Caco-2 (cell line): ENCODE measurements around the gene IL19. TPM values are rescaled to one million over a fixed set of nuclear protein-coding genes. Genes with fewer than 3 reads are reported as not detected.
A peak's percentile ranks its signal among the peaks of the same experiment; 100 is the strongest.
"Not testable (repeated sequence)": the region's sequence is repeated elsewhere in the genome, so short reads cannot be mapped to it uniquely, and the experiment has no call there.

Experiments used
- BruUV-seq: library from RNA; stranded (reverse); fragments of 400-500 nt; replicated peaks from 2 replicates; lab custom pipeline; 2021; lab: Mats Ljungman, UMichigan
- CTCF ChIA-PET: fragments of 300-600 bp; sonication (Branson Sonifier 250); formaldehyde crosslinking; loops from one replicate; lab custom pipeline; 2022; ENCODE audit warnings: antibody characterized with exemption; lab: Charles Lee
- POLR2A ChIA-PET: fragments of 300-600 bp; sonication (Branson Sonifier 250); formaldehyde crosslinking; loops from one replicate; lab custom pipeline; 2022; ENCODE audit warnings: antibody characterized with exemption; lab: Charles Lee
- DNase-seq, 2 experiments: peaks; one replicate each; pipeline versions ENCODE4 v3.0.0 to v3.0.0-alpha.2; 2020 to 2022
- H3K27me3 ChIP-seq: replicated peaks from 2 replicates; pipeline ENCODE4 v1.6.0; 2011; ENCODE audit warnings: low read length; ENCODE audit not compliant: control insufficient read depth, insufficient read depth
- H3K36me3 ChIP-seq: 2 replicates; pipeline ENCODE4 v1.5.1; 2011; ENCODE audit warnings: low read length; ENCODE audit not compliant: control insufficient read depth, insufficient read depth
- H3K4me1 ChIP-seq: fragments of 250-450 bp; sonication (Bioruptor Pico); 2 replicates; pipeline ENCODE4 v1.5.1; 2020; ENCODE audit warnings: mild to moderate bottlenecking
- H3K4me3 ChIP-seq: 2 replicates; pipeline ENCODE4 v1.5.1; 2011; ENCODE audit warnings: low read depth, mild to moderate bottlenecking, control low read depth, low read length
- H3K9me3 ChIP-seq: fragments of 250-450 bp; sonication (Bioruptor Pico); 2 replicates; pipeline ENCODE4 v1.5.1; 2020; ENCODE audit warnings: mild to moderate bottlenecking, moderate library complexity
- H3K27ac Mint-ChIP-seq: one replicate; pipeline ENCODE4 v1.8.0; 2022; ENCODE audit warnings: mixed read lengths; ENCODE audit not compliant: unreplicated experiment
- H3K27me3 Mint-ChIP-seq: one replicate; pipeline ENCODE4 v1.8.0; 2022; ENCODE audit warnings: mixed read lengths; ENCODE audit not compliant: insufficient read depth, unreplicated experiment
- H3K36me3 Mint-ChIP-seq: one replicate; pipeline ENCODE4 v1.8.0; 2022; ENCODE audit warnings: mild to moderate bottlenecking, mixed read lengths; ENCODE audit not compliant: insufficient read depth, unreplicated experiment
- H3K4me1 Mint-ChIP-seq: one replicate; pipeline ENCODE4 v1.8.0; 2022; ENCODE audit warnings: low read depth, mixed read lengths; ENCODE audit not compliant: unreplicated experiment
- H3K4me3 Mint-ChIP-seq: one replicate; pipeline ENCODE4 v1.8.0; 2022; ENCODE audit warnings: mild to moderate bottlenecking, moderate library complexity, mixed read lengths; ENCODE audit not compliant: unreplicated experiment
- H3K9me3 Mint-ChIP-seq: one replicate; pipeline ENCODE4 v1.8.0; 2022; ENCODE audit warnings: mixed read lengths; ENCODE audit not compliant: unreplicated experiment
- intact Hi-C: fragments of 100-400 bp; cut with micrococcal nuclease; formaldehyde crosslinking; loops from one replicate; pipeline ENCODE4 v1.10.0; 2022; ENCODE audit not compliant: unreplicated experiment
- total RNA-seq: library from RNA; stranded (reverse); gene quantifications from 2 replicates; pipeline ENCODE4 v1.2.3, GENCODE V29; 2022
- TF ChIP-seq, protein P1 (sequence below), 2 experiments: fragments of 200-600 bp in 1 of 2; IDR thresholded peaks; 1 replicate in 1 of 2; 2 replicates in 1 of 2; pipeline versions ENCODE4 v1.5.1 to v1.8.0; 2011 to 2022; ENCODE audit warnings: antibody characterized with exemption in 1 of 2, control low read depth in 1 of 2, inconsistent platforms in 1 of 2, low read depth in 1 of 2, low read length in 1 of 2, mild to moderate bottlenecking in 1 of 2, moderate library complexity in 1 of 2; ENCODE audit not compliant: insufficient read depth in 1 of 2, severe bottlenecking in 1 of 2, unreplicated experiment in 1 of 2

The IL19 gene
- total RNA-seq, 1 experiment from 2014 or later = not detected

DNA sequence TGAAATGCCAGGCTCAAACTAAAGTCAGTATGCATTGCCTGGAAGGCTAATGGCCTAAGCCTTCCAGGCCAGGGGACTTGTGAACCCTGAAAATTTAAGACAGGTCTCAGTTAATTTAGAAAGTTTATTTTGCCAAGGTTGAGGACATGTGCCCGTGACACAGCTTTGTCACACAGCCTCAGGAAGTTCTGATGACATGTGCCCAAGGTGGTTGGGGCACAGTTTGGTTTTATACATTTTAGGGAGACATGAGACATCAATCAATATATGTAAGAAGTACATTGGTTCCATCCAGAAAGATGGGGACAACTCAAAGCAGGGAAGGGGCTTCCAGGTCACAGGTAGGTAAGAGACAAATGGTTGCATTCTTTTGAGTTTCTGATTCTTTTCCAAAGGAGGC is 4.8 kb upstream of the IL19 start:
- BruUV-seq, H3K36me3 Mint-ChIP-seq, H3K27me3 Mint-ChIP-seq, H3K4me3 ChIP-seq, DNase-seq, H3K4me3 Mint-ChIP-seq, H3K27me3 ChIP-seq, H3K36me3 ChIP-seq, H3K9me3 ChIP-seq, H3K9me3 Mint-ChIP-seq: not testable (repeated sequence)
- Mint-ChIP-seq H3K4me1 (peaks cover 19% of the 10 kb centered on the region), H3K27ac (peak overlapping the region; percentile 70)
- POLR2A ChIA-PET = interaction anchor here (0.6 to 1.4 kb wide), 3 partner anchors 10 to 287 kb away, joined by 3 to 13 read pairs (median 4); partner anchors contain the start of gene PFKFB2
- peaks cover 24% of the 10 kb centered on the region for H3K4me1 ChIP-seq
- intact Hi-C loops = loop anchor here (1.0 to 2.0 kb wide), 2 partner anchors 9 to 27 kb away; no protein-coding TSS in a partner anchor
- CTCF ChIA-PET = interaction anchor here (0.6 to 1.6 kb wide), 6 partner anchors 11 to 154 kb away, joined by 3 to 11 read pairs (median 4); partner anchors contain the start of gene EIF2D

DNA sequence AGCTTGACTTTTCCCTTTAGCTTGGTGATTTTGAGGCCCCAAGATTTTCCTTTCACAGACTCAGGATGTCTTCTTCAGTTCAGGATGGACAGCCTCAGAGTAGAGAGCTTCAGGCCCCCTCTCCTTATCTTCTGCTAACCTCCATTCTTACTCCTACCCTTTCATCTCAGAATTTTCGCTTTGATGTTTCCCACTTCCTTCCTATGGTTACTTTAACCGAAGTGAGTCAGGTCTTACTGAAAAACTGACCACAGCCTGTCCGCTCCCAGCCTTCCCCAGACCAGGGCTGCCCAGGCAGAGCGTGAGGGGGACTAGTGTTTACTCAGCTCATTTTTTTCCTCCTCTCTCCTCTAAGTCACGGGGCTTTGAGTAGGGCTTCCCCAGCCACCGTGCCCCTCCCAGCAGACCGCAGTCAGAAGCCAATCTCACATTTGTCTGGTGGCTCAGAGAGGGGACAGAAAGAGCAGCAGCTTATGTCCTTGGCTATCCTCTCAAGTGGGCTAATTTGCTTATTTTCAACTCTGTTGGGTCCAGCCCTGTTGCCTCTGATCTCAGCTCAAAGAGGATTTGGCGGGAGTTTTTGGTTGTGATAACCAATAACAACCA is 4.2 kb upstream of the IL19 start:
- BruUV-seq = no TSS peak
- H3K27me3 ChIP-seq = no peaks in the 10 kb centered on the region
- H3K27me3 Mint-ChIP-seq = no peaks in the 10 kb centered on the region
- no peaks in the 10 kb centered on the region for H3K36me3 Mint-ChIP-seq
- intact Hi-C loops = loop anchor here (1.0 to 2.0 kb wide), 2 partner anchors 8 to 28 kb away; no protein-coding TSS in a partner anchor
- peak overlapping the region; percentile 56 for H3K4me3 Mint-ChIP-seq
- peaks cover 30% of the 10 kb centered on the region for H3K4me1 ChIP-seq
- peak; percentile 65 to 71 for DNase-seq
- peaks cover 25% of the 10 kb centered on the region for H3K4me1 Mint-ChIP-seq
- no peak overlapping the region for H3K4me3 ChIP-seq
- H3K9me3 ChIP-seq = no peaks in the 10 kb centered on the region
- TF ChIP-seq, protein P1, sequence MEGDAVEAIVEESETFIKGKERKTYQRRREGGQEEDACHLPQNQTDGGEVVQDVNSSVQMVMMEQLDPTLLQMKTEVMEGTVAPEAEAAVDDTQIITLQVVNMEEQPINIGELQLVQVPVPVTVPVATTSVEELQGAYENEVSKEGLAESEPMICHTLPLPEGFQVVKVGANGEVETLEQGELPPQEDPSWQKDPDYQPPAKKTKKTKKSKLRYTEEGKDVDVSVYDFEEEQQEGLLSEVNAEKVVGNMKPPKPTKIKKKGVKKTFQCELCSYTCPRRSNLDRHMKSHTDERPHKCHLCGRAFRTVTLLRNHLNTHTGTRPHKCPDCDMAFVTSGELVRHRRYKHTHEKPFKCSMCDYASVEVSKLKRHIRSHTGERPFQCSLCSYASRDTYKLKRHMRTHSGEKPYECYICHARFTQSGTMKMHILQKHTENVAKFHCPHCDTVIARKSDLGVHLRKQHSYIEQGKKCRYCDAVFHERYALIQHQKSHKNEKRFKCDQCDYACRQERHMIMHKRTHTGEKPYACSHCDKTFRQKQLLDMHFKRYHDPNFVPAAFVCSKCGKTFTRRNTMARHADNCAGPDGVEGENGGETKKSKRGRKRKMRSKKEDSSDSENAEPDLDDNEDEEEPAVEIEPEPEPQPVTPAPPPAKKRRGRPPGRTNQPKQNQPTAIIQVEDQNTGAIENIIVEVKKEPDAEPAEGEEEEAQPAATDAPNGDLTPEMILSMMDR (IDR thresholded peaks at IDR 0.05; ENCODE audit: insufficient read depth in 1 of 2, low read depth in 1 of 2, low read length in 1 of 2, severe bottlenecking in 1 of 2, unreplicated experiment in 1 of 2) = no peak
- peaks cover 9% of the 10 kb centered on the region for H3K9me3 Mint-ChIP-seq
- no peaks in the 10 kb centered on the region for H3K36me3 ChIP-seq
- H3K27ac Mint-ChIP-seq = peak overlapping the region; percentile 70
- CTCF ChIA-PET = interaction anchor here (0.6 to 1.6 kb wide), 7 partner anchors 10 to 154 kb away, joined by 3 to 11 read pairs (median 4); partner anchors contain the start of gene EIF2D
- POLR2A ChIA-PET = interaction anchor here (0.8 to 1.4 kb wide), 2 partner anchors 10 to 287 kb away, joined by 4 to 13 read pairs; partner anchors contain the start of gene PFKFB2

DNA sequence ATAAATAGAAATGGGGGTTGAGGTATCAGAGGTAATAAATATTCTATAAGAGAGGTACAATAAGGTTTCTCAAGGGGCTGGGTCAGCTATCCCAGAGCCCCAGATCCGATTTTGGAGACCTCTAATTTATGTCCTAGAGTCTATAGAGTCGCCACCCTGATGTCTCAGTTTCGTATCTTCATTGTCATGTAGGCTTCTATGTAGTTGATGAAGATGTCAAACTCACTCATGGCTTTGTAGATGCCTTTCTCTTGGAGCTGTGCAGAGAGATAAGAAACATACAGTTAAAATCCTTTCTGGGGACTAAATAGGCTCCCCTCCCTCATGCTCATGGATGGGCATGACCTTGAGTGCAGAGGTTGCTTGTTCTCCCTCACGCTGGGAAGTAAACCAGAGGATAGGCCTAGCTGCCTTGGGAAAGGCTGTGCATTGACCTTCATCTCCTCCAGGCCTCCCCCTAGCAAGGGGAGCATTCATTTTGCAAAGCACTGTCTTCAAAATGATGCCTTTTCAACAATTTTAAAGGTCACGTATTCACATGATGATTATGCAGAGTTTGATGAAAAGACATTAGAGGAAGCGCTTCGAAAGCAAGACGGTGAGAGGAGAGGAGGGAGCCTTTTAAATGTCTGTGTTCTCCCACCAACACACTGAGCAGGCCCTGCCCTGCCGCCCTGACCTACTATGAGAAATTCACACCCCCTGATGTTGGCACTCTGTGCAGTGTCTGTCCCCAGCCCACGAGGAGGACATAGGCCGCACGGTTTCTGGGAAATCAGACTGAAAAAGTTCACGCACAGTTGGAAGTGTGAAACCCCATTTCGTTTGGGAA is 1.9 kb upstream of the IL19 start:
- no peak overlapping the region for H3K4me3 ChIP-seq
- DNase-seq = no peak
- no peaks in the 10 kb centered on the region for H3K27me3 ChIP-seq
- no peaks in the 10 kb centered on the region for H3K9me3 ChIP-seq
- H3K4me3 Mint-ChIP-seq = no peak overlapping the region
- peaks cover 41% of the 10 kb centered on the region for H3K4me1 ChIP-seq
- ChIA-PET POLR2A (no interaction called here), CTCF (interaction anchor here (0.6 kb wide), 1 partner anchor 23 kb away, joined by 3 read pairs; no protein-coding TSS in a partner anchor)
- H3K36me3 Mint-ChIP-seq = no peaks in the 10 kb centered on the region
- H3K4me1 Mint-ChIP-seq = peaks cover 29% of the 10 kb centered on the region
- TF ChIP-seq, protein P1 (IDR thresholded peaks at IDR 0.05; ENCODE audit: insufficient read depth in 1 of 2, low read depth in 1 of 2, low read length in 1 of 2, severe bottlenecking in 1 of 2, unreplicated experiment in 1 of 2) = no peak
- no peaks in the 10 kb centered on the region for H3K36me3 ChIP-seq
- no peaks in the 10 kb centered on the region for H3K27me3 Mint-ChIP-seq
- BruUV-seq = no TSS peak
- H3K27ac Mint-ChIP-seq = no peak overlapping the region
- H3K9me3 Mint-ChIP-seq = no peaks in the 10 kb centered on the region
- intact Hi-C loops = no loop called here
